Activated gamma-delta T cell (primary cell): ENCODE measurements around the gene MAP3K2.
A peak's percentile ranks its signal among the peaks of the same experiment; 100 is the strongest.
"Not testable (repeated sequence)": the region's sequence is repeated elsewhere in the genome, so short reads cannot be mapped to it uniquely, and the experiment has no call there.

Source experiments
- DNase-seq: peaks from one replicate; lab custom pipeline; 2025; lab: John Stamatoyannopoulos, UW

Gene MAP3K2

GRCh38 chr2:127421116-127421800 lies 33.5 kb upstream of the MAP3K2 start:
- no peak for DNase-seq

GRCh38 chr2:127420039-127420864 lies 32.5 kb upstream of the MAP3K2 start:
- no peak for DNase-seq

DNA sequence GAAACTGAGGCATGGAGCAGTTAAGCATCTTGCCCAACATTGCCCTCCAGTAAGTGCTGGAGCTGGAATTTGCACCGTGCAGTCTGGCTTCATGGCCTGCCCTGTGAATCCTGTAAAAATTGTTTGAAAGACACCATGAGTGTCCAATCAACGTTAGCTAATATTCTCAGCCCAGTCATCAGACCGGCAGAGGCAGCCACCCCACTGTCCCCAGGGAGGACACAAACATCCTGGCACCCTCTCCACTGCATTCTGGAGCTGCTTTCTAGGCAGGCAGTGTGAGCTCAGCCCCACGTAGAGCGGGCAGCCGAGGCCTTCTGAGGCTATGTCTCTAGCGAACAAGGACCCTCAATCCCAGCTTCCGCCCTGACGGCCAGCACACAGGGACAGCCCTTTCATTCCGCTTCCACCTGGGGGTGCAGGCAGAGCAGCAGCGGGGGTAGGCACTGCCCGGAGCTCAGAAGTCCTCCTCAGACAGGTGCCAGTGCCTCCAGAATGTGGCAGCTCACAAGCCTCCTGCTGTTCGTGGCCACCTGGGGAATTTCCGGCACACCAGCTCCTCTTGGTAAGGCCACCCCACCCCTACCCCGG lies 31.8 kb upstream of the MAP3K2 start:
- no peak for DNase-seq

GRCh38 chr2:127419112-127419430 lies 31.3 kb upstream of the MAP3K2 start:
- DNase-seq, result no peak

- no peak for DNase-seq
These were observed 30.7 kb upstream of the MAP3K2 start, which contains the start of gene PROC for GRCh38 chr2:127418300-127419111. TSS of gene PROC (plus strand) at chr2:127418427. CDS start at chr2:127419943, 1,516 bp downstream.

GRCh38 chr2:127417406-127417805 lies 29.6 kb upstream of the MAP3K2 start:
- no peak for DNase-seq

DNA sequence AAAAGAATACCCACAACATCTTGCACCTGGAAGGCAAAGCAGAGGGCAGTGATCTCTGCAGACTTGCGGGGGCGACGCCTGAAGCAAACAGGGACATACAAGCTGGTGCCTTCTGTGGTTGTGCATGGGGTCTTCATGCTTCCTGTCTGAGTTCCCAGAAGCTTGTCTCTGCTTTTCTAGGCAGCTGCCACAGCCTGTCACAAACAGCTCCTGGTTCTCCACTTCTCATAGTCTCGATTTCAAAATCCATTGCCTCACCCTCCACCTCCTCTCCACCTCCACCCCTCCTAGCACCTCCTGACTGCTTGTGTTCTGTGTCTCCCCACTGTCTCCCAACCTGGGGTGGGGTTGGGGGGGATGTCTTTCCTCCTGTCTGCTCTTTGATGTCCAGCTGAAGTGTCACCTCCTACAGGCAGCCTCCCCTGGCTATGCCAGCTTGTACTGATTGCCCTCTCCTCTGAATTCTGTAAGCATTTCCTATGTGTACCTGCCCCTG lies 28.8 kb upstream of the MAP3K2 start:
- no peak for DNase-seq

DNA sequence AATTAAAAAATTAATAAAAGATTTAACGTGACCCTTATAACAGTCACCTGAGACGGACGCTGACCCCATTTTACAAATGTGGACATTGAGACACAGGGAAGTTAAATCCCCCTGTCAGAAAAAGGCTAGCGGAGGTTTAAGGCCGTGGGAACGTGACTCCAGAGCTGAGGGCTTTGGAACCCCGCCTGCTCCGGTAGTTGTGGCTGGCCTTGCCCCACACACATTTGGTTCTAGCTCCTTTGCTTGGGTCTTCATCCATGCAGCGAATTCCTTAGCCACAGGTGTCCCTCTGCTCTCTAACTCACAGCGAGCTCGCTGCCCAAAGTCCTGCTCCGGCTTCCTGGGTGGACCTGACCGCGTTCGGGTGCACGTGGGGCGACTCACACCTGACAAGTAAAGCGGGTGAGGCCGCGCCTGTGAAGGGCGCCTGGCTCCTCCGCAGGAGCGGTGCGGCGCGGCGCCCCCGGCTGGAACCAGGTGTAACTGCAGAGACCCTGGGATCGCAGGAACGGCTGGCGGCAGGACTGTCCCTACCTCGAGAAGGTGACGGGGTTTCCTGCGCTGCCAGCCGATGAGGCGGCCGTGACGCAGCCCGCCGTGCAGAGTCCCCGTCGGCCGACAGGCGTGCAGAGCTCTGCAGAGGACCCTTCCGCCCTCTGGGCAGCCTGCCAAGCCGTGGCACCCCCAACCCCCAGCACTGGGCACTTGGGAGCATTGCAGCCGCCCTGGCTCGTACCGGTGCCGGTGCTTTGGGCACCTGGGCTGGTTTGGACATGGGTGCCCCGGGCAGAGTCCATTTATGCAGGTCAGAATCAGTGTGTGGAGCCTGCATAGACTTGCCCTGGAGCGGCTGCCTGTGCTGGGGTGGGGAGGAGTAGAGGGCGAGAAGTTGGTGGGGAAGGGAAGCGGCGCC lies 28.1 kb upstream of the MAP3K2 start:
- DNase-seq, result peak; percentile 83

DNA sequence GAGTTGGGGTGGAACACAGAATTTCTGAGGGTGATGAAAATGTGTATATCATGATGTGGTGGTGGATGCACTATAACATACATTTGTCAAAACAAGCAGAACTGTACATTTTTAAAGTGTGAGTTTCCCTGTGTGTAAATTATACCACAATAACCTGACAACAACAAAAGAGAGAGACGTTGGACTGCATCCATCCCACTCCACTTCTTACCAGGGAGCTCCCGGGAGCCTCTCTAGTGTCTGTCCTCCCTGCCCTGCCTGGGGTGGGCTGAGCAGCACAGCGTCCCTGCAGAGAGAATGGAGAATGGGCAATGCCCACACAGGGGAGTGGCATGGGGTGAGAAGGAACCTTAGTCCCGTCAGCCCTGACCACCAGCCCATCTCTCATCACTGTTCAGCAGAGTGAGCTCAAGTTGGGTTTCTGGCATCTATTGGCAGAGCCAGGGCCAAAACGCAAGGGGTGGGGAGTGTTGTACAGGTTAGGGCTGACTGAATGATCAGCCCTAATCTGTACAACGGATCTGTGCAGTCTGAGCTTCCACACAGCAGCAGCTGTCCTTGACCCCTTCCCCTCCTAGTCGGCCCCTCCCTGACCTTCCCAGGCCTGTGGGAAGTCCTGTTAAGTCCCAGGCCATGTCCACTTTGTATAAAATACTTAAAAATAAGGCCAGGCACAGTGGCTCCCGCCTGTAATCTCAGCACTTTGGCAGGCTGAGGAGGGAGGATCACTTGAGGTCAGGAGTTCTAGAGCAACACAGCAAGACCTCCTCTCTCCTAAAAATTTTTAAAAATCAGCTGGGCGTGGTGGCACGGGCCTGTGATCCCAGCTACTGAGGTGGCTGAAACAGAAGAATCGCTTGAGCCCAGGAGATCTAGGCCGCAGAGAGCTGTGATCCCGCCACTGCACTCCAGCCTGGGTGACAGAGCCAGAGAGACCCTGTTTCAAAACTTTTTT lies 27.1 kb upstream of the MAP3K2 start:
- no peak for DNase-seq

GRCh38 chr2:127413782-127414637 lies 26.2 kb upstream of the MAP3K2 start:
- no peak for DNase-seq

- DNase-seq, result no peak
These were observed 25.4 kb upstream of the MAP3K2 start for GRCh38 chr2:127413200-127413599.

DNA sequence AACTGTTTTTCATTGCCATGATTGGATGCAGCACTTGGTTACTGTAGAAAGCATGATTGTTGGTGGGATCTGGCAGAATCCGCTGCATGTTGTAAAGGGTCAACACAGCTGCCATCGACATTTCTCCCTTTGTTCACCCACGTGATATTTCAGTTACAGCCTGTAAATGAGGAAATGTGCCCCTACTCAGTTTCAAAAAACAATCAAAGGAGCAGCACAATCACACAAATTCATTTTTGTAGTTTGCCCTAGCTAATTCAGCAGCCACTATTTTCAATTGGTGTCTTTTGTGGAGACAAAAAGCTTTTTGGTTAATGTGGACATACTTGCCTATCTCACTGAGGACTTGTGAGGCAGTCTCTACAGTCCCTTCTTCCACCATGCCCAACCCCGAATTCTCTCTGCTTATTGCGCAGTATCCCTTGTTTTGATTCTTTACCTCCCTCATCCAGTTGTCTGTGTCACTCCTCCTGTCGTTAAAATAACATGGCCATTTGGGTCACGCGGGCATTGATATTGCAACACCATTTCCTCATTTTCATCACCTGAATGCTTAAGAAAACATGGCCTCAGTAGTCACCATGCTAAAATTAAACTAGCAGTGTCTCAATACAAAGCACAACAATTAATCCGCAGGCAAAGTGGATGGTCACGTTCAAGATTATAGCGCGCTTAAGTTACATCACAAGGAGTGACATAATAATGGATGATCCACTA lies 24.0 kb upstream of the MAP3K2 start:
- no peak for DNase-seq

DNA sequence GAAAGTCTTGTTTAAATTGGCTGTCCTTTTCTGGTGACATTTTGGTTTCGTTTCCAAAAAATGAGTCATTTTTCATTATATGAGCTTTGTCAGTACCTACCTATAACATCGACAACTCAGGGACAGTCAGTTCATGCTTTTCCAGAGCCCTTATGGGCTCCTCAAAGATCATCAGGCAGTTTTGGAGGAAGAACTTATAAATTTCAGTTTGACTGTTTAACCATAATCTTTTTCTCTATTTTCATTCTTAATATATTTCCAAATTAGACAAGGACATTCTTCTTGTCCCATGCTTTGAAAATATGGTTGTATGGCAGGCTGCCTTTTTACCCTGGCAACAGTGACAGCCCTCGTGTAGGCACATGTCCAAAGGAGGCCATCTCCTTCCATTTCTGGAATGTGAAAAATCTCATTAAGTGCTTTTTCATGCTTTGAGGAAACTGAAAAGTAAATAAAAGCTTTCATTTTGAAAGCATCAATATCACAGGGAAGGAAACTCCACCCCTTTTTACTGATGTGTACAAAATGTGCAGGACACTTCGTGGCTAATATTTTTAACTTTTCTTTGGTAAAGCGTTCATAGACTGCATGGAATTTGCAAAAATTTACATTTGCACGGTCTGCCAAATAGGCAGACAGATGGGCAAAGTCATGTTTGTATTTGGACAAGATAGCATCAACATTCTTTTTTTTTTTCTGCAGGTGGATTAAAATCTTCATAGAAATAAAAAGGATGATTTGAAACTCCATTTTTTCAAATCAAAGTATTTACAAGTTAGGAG lies 23.3 kb upstream of the MAP3K2 start:
- no peak for DNase-seq

DNA sequence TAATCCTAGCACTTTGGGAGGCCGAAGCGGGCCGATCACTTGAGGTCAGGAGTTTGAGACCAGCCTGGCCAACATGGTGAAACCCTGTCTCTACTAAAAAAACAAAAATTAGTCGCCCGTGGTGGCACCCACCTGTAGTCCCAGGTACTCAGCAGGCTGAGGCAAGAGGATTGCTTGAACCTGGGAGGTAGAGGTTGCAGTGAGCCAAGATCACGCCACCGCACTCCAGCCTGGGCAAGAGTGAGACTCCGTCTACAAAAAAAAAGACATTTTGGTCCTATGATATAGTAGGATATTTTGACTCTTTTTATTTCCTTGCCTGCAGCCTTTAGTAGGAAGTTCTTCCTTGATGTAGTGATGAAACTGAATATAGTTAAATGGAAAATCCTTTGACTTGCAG lies 21.9 kb upstream of the MAP3K2 start:
- DNase-seq, result not testable (repeated sequence)

- DNase-seq, result no peak
These were observed 21.0 kb upstream of the MAP3K2 start for GRCh38 chr2:127408807-127409099.

GRCh38 chr2:127408004-127408806 lies 20.4 kb upstream of the MAP3K2 start:
- DNase-seq, result peak; percentile 94

GRCh38 chr2:127407661-127408003 lies 19.9 kb upstream of the MAP3K2 start:
- no peak for DNase-seq
